ENCODE data around the gene C16orf78.

- TF ChIP-seq, protein P1, sequence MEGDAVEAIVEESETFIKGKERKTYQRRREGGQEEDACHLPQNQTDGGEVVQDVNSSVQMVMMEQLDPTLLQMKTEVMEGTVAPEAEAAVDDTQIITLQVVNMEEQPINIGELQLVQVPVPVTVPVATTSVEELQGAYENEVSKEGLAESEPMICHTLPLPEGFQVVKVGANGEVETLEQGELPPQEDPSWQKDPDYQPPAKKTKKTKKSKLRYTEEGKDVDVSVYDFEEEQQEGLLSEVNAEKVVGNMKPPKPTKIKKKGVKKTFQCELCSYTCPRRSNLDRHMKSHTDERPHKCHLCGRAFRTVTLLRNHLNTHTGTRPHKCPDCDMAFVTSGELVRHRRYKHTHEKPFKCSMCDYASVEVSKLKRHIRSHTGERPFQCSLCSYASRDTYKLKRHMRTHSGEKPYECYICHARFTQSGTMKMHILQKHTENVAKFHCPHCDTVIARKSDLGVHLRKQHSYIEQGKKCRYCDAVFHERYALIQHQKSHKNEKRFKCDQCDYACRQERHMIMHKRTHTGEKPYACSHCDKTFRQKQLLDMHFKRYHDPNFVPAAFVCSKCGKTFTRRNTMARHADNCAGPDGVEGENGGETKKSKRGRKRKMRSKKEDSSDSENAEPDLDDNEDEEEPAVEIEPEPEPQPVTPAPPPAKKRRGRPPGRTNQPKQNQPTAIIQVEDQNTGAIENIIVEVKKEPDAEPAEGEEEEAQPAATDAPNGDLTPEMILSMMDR (IDR thresholded peaks at IDR 0.05; ENCODE audit: poor library complexity): no peak
- TF ChIP-seq EZH2 (IDR thresholded peaks at IDR 0.05; ENCODE audit: borderline replicate concordance): no peak
- no peak for TF ChIP-seq EZH2phosphoT487 (IDR thresholded peaks at IDR 0.05; ENCODE audit: low read depth, severe bottlenecking, unreplicated experiment)
Measured at GRCh38 chr16:49424961-49425360, 51.4 kb downstream of the C16orf78 start.
